HepG2 (cell line): ENCODE measurements around the gene NFE2L1. TPM values are rescaled to one million over a fixed set of nuclear protein-coding genes. Genes with fewer than 3 reads are reported as not detected.

Experiments
- ARNTL ChIP-seq: sonication (generic); formaldehyde crosslinking; IDR thresholded peaks from 2 replicates; pipeline ENCODE4 v1.4.0; 2020; ENCODE audit warnings: mild to moderate bottlenecking, missing genetic modification reagents
- DR1 ChIP-seq: sonication (generic); formaldehyde crosslinking; IDR thresholded peaks from 2 replicates; pipeline ENCODE4 v1.8.0; 2021; ENCODE audit warnings: mild to moderate bottlenecking, missing genetic modification reagents, inconsistent platforms
- MTA3 ChIP-seq: sonication (generic); formaldehyde crosslinking; IDR thresholded peaks from 2 replicates; pipeline ENCODE4 v1.4.0; 2020; ENCODE audit warnings: missing genetic modification reagents
- SIN3B ChIP-seq: fragments of 150-350 bp; IDR thresholded peaks from 2 replicates; pipeline ENCODE4 v1.6.1; 2014; ENCODE audit warnings: low read length
- SNAPC2 ChIP-seq: sonication (generic); formaldehyde crosslinking; IDR thresholded peaks from 2 replicates; pipeline ENCODE4 v1.8.1; 2022; ENCODE audit warnings: mild to moderate bottlenecking, missing genetic modification reagents
- SP1 ChIP-seq, 2 experiments: fragments of 450-650 bp in 1 of 2; sonication (generic) in 1 of 2; formaldehyde crosslinking in 1 of 2; IDR thresholded peaks; 2 replicates each; pipeline versions ENCODE4 v1.4.0 to v1.6.1; 2016 to 2020; ENCODE audit warnings: missing genetic modification reagents in 1 of 2
- SRSF1 ChIP-seq: fragments of 200-400 bp; formaldehyde crosslinking; optimal IDR thresholded peaks from 2 replicates; pipeline ENCODE3; 2017; ENCODE audit warnings: mild to moderate bottlenecking, low read depth, low read length, moderate library complexity
- SYNCRIP ChIP-seq: fragments of 200-400 bp; formaldehyde crosslinking; IDR thresholded peaks from 2 replicates; pipeline ENCODE4 v1.6.1; 2018; ENCODE audit warnings: mild to moderate bottlenecking, low read depth, low read length; ENCODE audit not compliant: insufficient read depth
- THYN1 ChIP-seq: sonication (generic); formaldehyde crosslinking; IDR thresholded peaks from 2 replicates; pipeline ENCODE4 v1.8.1; 2023; ENCODE audit warnings: low read depth, mild to moderate bottlenecking, moderate library complexity, missing genetic modification reagents, borderline replicate concordance
- YY1 ChIP-seq: IDR thresholded peaks from 2 replicates; pipeline ENCODE4 v1.6.1; 2011; ENCODE audit warnings: low read length, low read depth, moderate library complexity, mild to moderate bottlenecking; ENCODE audit not compliant: insufficient read depth, insufficient replicate concordance
- ZNF333 ChIP-seq: sonication (generic); formaldehyde crosslinking; IDR thresholded peaks from 2 replicates; pipeline ENCODE4 v1.4.0; 2020; ENCODE audit warnings: mild to moderate bottlenecking, missing genetic modification reagents, borderline replicate concordance
- ZNF335 ChIP-seq: sonication (generic); formaldehyde crosslinking; IDR thresholded peaks from 2 replicates; pipeline ENCODE4 v1.4.0; 2020; ENCODE audit warnings: missing genetic modification reagents
- polyA plus RNA-seq, 8 experiments: library from polyadenylated mRNA; depleted of rRNA in 3 of 8; stranded (reverse) in 7 of 8; unstranded in 1 of 8; fragments of >200 nt; fragmentation: Illumina TruSeq in 4 of 8; extraction: Trizol in 4 of 8; gene quantifications; 2 replicates each; pipeline versions ENCODE4 v1.2.1 to v1.2.3, GENCODE V29; 2011 to 2016; ENCODE audit warnings: low read depth in 4 of 8, missing spikeins in 1 of 8, mixed read lengths in 1 of 8; ENCODE audit not compliant: insufficient read depth in 1 of 8
- total RNA-seq, 5 experiments: library from RNA; depleted of rRNA; stranded (reverse); fragments of >200 nt; fragmentation: Illumina TruSeq; extraction: Trizol; gene quantifications; 2 replicates each; pipeline ENCODE4 v1.2.3, GENCODE V29; 2016; ENCODE audit warnings: low read depth in 1 of 5
- TF ChIP-seq, protein P1 (sequence below): sonication (generic); formaldehyde crosslinking; IDR thresholded peaks from 2 replicates; pipeline ENCODE4 v1.4.0; 2020; ENCODE audit warnings: missing genetic modification reagents
- TF ChIP-seq, protein P2 (sequence below): IDR thresholded peaks from 2 replicates; pipeline ENCODE4 v1.6.1; 2012; ENCODE audit warnings: inconsistent platforms
- TF ChIP-seq, protein P3 (sequence below): IDR thresholded peaks from 2 replicates; pipeline ENCODE4 v1.6.1; 2016; ENCODE audit warnings: low read depth, missing genetic modification reagents, missing compliant biosample characterization
- TF ChIP-seq, protein P4 (sequence below): sonication (generic); formaldehyde crosslinking; IDR thresholded peaks from 2 replicates; pipeline ENCODE4 v1.4.0; 2020; ENCODE audit warnings: missing genetic modification reagents, borderline replicate concordance
- TF ChIP-seq, protein P5 (sequence below): sonication (generic); formaldehyde crosslinking; IDR thresholded peaks from 2 replicates; pipeline ENCODE4 v1.8.1; 2022; ENCODE audit warnings: mild to moderate bottlenecking, missing genetic modification reagents

NFE2L1 gene
- total and polyA plus RNA-seq, 2 of the 13 experiments (the other 11 are each of a cell fraction or from before 2014, with no cell fraction given), result 67.0 to 234 TPM

DNA sequence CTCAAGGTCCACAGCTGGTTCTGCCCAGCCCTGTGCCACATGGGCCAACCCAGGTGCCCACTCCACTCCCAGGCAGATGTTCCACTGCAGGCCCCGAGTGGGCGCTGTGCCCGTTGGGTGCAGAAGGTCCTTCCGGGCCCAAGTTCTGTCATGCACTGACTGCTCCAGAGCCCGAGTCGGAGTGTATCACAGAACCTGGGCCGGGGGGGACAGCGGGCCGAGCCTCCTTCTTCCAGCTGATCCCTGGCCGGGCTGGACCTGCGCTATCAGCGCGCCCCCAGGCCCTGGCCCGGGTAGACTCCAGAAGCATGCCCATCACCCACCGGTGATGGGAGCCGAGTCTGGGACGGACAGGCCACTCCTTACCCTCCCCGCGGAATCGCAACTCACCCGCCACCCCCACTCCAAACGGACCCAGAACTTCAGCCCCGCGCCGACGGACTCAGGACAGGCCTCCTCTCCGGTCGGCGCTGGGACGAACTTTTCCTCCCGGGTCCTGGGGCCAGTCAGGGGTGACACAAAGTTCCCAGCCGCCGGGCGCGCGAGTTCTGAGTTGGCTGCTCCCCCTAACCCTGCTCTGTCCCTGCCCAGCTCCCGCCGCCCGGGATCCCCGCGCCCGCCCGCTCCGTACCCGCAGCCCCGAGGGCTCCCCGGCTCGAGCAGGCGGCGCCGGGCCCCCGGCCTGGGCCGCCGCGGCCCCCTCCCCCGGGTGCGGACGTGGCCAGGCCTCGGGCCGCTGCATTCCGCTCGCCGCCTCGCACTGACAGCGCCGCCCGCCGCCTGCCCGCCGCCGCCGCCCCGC lies 10.9 kb upstream of the NFE2L1 start, which contains the start of gene COPZ2 (continued):
- no peak for TF ChIP-seq ZNF333 (CRISPR knock-in tag)
- TF ChIP-seq ARNTL (CRISPR knock-in tag), result no peak
- TF ChIP-seq YY1, result no peak
- TF ChIP-seq, protein P1, sequence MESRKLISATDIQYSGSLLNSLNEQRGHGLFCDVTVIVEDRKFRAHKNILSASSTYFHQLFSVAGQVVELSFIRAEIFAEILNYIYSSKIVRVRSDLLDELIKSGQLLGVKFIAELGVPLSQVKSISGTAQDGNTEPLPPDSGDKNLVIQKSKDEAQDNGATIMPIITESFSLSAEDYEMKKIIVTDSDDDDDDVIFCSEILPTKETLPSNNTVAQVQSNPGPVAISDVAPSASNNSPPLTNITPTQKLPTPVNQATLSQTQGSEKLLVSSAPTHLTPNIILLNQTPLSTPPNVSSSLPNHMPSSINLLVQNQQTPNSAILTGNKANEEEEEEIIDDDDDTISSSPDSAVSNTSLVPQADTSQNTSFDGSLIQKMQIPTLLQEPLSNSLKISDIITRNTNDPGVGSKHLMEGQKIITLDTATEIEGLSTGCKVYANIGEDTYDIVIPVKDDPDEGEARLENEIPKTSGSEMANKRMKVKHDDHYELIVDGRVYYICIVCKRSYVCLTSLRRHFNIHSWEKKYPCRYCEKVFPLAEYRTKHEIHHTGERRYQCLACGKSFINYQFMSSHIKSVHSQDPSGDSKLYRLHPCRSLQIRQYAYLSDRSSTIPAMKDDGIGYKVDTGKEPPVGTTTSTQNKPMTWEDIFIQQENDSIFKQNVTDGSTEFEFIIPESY (CRISPR knock-in tag), result no peak
- TF ChIP-seq, protein P2, sequence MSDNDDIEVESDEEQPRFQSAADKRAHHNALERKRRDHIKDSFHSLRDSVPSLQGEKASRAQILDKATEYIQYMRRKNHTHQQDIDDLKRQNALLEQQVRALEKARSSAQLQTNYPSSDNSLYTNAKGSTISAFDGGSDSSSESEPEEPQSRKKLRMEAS, result peak; percentile 63; the same call in 1 of the 2 replicates
- no peak for TF ChIP-seq SRSF1
- TF ChIP-seq, protein P3, sequence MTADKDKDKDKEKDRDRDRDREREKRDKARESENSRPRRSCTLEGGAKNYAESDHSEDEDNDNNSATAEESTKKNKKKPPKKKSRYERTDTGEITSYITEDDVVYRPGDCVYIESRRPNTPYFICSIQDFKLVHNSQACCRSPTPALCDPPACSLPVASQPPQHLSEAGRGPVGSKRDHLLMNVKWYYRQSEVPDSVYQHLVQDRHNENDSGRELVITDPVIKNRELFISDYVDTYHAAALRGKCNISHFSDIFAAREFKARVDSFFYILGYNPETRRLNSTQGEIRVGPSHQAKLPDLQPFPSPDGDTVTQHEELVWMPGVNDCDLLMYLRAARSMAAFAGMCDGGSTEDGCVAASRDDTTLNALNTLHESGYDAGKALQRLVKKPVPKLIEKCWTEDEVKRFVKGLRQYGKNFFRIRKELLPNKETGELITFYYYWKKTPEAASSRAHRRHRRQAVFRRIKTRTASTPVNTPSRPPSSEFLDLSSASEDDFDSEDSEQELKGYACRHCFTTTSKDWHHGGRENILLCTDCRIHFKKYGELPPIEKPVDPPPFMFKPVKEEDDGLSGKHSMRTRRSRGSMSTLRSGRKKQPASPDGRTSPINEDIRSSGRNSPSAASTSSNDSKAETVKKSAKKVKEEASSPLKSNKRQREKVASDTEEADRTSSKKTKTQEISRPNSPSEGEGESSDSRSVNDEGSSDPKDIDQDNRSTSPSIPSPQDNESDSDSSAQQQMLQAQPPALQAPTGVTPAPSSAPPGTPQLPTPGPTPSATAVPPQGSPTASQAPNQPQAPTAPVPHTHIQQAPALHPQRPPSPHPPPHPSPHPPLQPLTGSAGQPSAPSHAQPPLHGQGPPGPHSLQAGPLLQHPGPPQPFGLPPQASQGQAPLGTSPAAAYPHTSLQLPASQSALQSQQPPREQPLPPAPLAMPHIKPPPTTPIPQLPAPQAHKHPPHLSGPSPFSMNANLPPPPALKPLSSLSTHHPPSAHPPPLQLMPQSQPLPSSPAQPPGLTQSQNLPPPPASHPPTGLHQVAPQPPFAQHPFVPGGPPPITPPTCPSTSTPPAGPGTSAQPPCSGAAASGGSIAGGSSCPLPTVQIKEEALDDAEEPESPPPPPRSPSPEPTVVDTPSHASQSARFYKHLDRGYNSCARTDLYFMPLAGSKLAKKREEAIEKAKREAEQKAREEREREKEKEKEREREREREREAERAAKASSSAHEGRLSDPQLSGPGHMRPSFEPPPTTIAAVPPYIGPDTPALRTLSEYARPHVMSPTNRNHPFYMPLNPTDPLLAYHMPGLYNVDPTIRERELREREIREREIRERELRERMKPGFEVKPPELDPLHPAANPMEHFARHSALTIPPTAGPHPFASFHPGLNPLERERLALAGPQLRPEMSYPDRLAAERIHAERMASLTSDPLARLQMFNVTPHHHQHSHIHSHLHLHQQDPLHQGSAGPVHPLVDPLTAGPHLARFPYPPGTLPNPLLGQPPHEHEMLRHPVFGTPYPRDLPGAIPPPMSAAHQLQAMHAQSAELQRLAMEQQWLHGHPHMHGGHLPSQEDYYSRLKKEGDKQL, result no peak
- TF ChIP-seq, protein P4, sequence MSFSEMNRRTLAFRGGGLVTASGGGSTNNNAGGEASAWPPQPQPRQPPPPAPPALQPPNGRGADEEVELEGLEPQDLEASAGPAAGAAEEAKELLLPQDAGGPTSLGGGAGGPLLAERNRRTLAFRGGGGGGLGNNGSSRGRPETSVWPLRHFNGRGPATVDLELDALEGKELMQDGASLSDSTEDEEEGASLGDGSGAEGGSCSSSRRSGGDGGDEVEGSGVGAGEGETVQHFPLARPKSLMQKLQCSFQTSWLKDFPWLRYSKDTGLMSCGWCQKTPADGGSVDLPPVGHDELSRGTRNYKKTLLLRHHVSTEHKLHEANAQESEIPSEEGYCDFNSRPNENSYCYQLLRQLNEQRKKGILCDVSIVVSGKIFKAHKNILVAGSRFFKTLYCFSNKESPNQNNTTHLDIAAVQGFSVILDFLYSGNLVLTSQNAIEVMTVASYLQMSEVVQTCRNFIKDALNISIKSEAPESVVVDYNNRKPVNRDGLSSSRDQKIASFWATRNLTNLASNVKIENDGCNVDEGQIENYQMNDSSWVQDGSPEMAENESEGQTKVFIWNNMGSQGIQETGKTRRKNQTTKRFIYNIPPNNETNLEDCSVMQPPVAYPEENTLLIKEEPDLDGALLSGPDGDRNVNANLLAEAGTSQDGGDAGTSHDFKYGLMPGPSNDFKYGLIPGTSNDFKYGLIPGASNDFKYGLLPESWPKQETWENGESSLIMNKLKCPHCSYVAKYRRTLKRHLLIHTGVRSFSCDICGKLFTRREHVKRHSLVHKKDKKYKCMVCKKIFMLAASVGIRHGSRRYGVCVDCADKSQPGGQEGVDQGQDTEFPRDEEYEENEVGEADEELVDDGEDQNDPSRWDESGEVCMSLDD (CRISPR knock-in tag), result no peak
- 0 out of 2 replicates have a peak, but pooled peaks have one; percentile 16 for TF ChIP-seq DR1 (CRISPR knock-in tag)
- TF ChIP-seq ZNF335 (CRISPR knock-in tag), result no peak
- 0 out of 2 replicates have a peak, but pooled peaks have one; percentile 37 for TF ChIP-seq SNAPC2 (CRISPR knock-in tag)
- 0 out of 2 replicates have a peak, but pooled peaks have one; percentile 58 for TF ChIP-seq THYN1 (CRISPR knock-in tag)
- TF ChIP-seq SIN3B, result no peak
- TF ChIP-seq, protein P5, sequence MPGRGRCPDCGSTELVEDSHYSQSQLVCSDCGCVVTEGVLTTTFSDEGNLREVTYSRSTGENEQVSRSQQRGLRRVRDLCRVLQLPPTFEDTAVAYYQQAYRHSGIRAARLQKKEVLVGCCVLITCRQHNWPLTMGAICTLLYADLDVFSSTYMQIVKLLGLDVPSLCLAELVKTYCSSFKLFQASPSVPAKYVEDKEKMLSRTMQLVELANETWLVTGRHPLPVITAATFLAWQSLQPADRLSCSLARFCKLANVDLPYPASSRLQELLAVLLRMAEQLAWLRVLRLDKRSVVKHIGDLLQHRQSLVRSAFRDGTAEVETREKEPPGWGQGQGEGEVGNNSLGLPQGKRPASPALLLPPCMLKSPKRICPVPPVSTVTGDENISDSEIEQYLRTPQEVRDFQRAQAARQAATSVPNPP (CRISPR knock-in tag), result no peak
- no peak for TF ChIP-seq SP1 (IDR thresholded peaks at IDR 0.05)
- TF ChIP-seq SP1 (CRISPR knock-in tag; IDR thresholded peaks at IDR 0.05), result peak; percentile 43; the same call in 1 of the 2 replicates
- TF ChIP-seq MTA3 (CRISPR knock-in tag), result no peak
- no peak for TF ChIP-seq SYNCRIP
